ENCODE measurements around the gene DLK1.

DLK1 gene

DNA sequence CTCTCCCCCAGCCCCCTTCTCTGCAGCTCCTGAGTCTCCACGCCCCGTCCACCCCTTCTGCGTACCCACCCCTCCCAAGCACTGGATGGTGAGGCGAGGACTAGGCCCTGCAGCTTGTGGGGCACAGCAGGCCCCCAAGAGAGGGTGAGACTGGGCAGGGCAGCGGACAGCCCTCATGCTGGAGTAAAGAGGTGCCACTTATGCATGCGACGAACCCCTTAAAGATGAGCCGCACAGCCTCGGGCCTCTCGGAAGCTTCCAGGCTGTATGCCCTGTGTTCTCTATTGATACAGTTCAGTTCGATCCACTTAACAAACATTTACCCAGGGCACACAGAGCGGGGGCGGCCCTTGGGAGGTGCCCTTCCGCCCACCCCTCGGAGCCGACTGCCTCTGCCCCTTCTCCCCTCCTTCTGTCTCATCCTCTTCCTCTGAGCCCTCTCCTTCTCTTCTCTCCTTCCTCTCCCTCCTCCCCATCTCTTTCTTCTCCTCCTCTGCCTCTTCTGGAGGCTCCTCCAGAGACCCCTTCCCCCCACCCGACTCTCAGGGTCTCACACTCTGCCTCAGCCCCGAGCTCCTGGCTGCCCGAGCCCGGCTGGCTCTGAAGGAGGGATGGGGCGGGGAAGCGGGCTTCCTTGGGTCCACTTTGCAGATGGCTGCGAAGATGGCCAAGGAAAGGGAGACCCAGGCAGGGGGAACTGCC lies 32.7 kb upstream of the DLK1 start:
- DNase-seq, result no peak

DNA sequence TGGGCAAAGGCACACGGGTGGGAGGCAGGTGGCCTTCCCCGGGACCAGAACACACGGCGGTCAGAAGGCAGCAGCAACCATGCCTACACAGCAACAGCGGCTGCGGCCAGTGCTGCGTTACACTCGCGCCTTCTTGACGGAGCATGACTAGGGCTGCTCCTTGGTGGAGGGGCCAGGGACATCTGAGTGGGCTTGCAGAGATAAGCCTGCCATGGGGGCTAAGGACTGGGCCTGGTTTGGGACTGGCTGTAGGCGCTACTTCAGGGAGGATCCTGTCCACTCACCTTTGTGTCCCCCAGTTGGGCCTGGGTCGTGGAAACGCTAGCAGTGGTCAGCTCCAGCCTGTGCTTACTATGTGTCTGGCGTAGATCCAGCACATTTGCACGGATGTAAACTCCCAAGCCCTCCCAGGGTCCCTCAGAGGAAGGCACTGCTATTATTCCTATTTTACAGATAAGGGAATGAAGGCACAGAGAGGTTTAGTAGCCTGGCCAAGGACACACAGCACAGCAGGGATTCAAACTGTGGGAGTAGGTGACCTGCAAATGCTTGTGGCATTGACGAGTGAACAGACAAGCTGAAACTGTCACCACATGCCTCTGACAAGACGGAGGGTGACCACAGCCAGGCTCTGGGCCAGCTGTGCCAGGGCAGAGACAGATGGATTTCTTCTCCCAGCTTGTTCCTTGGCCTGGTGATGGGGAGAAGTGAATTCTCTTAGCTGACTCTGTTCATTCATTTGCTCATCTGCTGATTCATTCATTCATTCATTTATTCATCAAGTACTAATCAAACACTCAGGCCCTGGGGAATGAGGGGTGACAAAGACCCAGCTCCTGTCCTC lies 31.9 kb upstream of the DLK1 start:
- no peak for DNase-seq

DNA sequence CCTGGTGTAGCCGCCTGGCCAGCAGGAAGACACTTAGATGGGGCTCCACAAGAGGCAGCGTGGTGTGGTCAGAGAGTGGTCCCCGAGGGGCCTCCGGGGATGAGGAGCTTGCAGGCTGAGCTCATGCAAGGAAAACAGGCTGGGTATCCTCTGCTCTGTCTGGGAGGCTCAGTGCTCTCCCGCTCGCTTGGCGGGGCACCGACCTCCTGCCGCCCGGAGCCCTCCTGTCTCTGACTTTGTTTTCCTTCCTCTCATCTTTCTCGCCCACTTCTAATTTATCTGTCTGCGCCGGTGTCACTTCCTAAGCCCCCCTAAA lies 31.3 kb upstream of the DLK1 start:
- no peak for DNase-seq

DNA sequence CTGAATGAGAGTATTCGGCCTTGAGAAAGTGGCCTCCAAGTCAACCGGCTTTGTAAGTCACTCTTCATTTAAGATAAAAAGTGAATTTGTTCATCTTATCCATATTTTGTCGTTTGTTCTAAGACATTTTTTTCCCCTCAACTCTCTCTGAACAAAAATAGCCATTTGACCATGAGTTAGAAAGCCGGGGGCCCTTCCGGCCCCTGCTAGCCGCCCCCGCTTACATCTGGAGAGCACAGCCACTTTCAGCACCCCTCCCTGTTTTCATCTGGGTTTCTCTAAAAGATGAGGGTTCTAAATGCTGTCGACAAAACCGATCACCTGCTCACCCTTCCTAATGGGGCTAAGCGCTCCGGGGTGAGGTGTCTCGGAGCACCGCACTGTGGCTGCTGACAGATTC lies 30.7 kb upstream of the DLK1 start:
- no peak for DNase-seq

DNA sequence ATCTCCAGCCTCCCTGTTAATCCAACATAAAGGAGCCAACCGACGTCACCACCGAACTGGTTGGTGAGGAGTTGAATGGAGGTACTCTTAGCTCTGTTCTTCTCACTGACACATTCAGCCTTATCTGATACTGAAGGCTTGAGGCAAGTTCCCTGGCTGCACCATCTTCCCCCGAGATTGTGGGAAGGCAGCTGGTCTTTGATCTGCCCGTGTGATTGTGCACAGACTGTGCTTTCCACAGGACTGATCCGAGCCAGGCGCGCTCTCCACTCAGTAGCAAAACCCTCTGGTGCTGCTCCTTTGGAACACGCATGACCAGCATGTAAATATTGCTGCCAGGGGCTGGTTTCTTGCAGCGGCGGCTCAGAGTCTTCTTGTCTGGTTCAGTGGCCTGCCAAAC lies 30.1 kb upstream of the DLK1 start:
- no peak for DNase-seq

DNA sequence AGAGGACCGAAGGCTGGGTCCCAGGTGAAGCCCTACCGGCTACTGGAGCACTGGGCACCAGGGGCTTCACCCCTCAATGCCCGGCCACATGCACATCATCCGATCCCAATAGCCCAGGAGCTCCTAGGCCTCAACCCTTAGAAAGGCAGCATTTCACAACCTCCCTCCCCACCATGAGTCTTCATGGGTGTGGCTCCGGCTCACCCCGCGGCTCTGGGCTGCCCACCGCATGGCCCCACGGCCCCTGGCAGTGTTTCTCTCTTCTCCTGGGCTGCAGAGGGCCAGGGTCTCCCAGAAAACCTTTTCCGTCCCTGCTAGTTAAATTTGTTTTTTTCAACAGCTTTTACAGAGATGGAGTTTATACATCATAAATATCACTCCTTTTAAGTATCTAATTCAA lies 28.6 kb upstream of the DLK1 start:
- no peak for DNase-seq

DNA sequence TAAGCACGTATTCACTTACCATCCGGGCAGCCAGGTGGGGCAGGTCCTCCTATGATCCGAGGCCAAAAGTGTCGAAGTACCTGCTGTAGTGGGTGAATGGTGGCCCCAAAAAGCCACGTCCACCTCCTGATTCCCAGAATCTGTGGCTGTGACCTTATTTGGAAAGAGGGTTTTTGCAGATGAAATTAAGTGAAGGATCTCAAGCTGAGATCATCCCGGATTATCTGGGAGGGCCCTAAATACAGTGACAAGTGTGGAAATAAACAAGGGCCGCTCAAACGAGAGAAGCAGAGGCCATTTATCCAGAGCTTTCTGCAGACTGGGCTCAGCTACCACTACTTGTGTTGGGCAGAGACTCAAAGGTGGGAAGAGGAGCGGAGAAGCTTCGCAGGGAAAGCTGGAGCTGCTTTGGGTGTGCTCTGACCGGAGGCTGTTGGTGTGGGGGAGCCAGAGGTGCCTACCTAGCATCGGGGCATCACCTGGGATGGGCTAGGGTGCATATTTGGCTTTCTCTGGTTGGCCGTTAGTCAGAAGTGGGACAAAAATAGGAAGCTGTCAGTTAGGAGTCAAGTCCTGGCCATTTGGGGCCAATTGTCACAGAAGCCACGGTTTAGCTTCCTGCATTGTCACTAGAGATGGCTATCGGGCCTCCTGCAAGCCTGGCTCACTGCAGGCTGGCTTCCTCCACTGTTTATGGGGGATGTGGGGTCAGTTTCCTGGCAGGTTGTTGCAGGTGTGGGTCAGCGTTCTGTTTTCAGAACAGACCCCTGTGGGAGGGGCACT lies 27.8 kb upstream of the DLK1 start:
- no peak for DNase-seq

DNA sequence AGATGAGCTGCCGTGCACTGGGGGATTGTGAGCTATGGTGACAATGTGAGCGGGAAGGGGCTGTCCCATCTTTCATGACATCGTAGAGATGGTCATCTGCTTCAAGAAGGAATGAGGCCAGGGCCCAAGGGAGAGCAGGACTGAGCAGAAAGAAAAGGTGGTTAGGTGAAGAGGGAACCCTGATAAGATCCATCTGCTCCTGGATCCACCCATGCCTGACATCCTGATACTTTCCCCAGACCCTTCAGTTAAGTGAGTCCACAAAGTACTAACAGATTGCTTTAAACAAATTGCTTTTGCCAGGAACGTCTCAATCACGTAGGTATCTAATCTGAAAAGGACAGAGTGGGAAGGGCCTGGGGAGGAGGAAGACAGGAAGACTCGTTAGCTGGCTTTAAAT lies 25.4 kb upstream of the DLK1 start:
- no peak for DNase-seq

DNA sequence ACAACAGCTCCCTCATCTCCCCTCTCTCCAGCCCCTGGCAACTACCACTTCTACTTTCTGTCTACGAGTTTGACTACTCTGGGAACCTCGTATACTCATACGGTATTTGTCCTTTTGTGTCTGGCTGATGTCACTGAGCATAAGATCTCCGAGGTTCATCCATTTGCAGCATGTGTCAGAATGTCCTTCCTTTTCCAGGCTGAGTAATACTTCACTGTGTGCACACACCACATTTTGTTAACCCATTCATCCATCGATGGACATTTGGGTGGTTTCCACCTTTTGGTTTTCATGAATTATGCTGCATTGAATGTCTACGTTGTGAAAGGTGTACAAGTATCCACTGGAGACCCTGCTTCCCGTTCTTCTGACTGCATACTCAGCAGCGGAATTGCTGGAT lies 24.1 kb upstream of the DLK1 start:
- DNase-seq, result no peak

DNA sequence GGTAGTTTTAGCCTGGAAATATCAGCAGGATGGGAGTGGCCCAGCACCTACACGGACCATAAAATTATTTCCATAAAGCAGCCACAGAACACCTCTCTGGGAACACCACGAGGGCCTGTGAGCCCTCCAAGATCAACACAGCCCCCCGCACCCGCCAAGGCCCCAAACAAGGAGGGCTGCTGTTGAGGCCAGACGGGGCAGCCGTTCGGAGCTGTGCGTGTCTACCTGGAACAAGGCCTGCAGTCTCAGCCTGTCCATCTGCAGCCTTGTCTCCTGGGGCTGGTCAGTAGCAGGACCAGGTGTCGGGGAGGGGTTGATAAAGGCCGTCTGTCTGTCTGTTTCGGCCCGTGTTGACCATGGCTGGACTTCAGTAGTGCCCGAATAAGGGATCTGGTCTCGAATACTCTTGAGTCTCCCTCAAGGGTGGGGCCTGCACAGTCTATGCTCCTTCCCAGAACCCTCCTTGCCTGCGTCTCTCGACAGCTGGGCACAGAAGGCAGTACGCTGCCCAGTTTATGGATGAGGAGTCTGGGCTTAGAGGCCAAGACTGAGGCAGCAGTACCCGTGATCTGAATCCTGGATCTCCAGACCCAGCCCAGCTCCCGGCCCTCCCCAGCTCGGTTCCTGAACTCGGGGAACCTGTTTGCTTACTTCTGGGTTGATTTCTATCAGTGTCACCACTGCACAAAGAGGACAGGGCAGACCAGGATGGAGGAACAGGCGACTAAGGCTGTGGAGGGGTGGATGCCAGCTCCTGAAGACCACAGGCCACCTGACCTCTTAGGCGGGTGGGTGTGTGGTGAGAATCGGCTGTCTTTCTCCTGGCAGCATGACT lies 23.1 kb upstream of the DLK1 start:
- DNase-seq, result no peak

DNA sequence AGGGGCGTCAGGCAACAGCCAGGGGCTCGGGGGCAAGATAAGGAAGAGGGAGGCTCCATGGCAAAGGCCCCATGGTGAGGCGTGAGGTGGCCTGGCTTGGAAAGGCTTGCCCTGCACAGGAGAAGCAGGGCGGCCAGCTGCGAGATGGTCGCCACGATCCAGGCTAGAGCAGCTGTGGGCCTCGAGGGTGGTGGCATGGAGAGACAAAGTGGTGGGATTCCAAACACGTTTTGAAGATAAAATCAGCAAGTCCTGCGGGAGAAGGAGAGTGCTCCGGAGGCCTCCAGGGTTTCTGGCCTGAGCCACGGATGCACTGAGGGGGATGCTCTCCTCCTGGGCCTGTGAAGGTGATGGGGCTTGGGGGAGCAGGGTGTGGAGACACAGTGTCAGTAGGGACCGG lies 20.5 kb upstream of the DLK1 start:
- DNase-seq, result no peak

DNA sequence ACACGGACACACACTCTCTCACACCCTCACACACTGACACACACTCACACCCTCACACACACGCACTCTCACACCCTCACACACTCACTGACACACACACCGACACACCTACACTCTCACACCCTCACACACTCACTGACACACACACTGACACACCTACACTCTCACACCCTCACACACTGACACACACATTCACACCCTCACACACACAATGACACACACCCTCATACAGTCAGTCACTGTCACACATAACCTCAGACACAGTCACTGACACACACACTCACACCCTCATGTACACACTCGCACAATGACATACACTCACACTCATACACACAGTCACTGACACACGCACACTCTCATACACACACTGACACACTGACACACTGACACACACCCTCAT lies 19.8 kb upstream of the DLK1 start:
- no peak for DNase-seq

DNA sequence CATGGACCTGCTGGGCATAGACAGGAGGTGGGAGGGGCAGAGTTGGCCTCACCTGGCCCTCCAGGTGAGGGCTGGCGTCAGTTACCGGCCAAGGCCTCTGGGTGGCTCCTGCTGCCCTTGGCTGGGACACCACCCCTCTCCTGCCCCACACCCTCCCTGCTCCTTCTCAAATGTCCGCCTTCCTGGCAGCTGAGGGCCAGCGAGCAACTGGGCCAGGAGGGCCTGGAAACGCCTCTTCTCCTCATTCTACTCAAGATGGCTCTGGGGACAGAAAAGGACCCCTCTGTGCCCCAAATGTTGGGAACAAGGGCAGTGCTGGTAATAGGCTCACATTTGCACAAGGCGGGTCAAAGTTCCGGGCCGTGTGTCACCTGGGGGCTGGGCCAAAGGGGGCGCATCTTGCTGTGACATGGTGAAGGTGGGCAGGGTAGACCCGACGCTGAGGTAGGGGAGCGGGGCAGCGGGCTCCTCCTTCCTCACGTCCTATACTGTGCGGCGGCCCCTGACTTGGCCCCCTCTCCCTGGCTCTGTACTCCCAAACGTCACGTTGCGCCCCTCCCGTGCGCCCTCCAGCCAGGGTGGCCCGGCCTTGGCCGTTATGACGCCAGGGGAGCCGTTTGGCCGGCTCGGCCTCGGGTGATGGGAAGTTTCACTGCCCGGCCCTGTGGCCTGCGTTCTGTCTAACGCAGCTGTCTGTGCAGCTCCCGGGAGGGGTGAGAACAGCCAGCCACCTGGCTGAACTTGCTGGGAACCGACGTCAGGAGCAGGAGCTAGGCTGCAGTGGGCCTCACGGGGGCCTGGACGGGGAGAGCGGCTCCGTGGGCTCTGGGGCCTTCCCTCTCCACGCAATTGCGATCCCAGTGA lies 18.0 kb upstream of the DLK1 start:
- no peak for DNase-seq

DNA sequence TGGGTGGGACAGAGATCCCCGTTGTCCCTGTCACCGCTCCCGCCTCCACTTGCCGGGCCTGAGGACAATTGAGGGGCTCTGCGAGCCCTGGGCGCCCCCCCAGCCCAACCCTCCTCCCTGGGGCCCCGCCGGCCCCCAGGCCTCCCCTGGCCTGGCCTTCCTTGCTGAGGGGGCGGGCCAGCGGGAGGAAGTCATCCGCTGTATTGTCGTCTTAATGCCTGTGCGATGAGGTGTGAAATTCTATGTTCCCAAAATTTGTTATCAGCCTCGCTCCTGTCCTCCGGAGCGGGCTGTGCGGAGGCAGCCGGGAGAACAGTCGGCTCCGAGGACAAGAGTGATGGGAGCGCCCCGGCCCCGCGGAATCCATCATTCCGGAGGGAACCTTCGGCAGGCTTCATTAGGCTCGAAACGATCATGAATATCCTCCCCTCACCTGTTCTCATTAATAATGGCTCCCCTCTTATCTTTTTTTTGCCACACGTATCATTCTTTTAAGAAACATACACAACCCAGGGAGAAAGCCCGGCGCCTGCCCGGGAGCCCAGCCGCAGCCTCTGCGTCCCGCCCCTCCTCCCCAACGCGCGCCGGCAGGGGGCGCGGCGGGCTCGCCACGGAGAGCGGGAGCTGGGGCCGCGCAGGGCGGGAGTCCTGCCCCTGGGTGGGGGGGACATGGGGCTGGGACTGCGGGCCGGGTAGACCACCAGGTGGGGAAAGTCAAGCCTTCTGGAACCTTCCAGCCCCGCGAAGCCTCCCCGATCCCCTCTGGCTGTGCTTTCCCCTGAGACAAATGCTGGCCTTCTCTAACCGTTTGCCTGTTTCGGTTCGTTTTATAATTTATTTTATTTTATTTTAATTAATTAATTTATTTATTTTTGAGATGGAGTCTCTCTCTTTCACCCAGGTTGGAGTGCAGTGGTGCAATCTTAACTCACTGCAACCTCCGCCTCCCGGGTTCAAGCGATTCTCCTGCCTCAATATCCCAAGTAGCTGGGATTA lies 17.1 kb upstream of the DLK1 start:
- peak; percentile 12 for DNase-seq

DNA sequence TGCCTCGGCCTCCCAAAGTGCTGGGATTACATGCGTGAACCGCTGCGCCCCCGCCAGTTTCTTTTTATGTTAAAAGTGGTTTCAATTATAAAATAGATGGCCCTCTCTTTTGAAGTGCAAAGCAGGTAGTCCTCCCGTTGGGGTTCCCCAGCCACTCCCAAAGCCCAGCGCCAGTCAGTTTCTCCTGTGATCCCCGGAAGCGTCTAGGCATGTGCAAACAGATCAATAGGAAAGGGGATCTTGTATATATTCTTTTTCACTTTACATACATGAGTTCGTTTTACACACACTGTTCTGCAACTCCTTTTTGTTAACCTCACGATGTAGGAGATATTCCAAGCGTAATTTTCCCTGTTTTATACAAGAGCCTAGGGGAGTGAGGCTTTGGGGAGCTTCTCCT lies 16.3 kb upstream of the DLK1 start:
- DNase-seq, result no peak

DNA sequence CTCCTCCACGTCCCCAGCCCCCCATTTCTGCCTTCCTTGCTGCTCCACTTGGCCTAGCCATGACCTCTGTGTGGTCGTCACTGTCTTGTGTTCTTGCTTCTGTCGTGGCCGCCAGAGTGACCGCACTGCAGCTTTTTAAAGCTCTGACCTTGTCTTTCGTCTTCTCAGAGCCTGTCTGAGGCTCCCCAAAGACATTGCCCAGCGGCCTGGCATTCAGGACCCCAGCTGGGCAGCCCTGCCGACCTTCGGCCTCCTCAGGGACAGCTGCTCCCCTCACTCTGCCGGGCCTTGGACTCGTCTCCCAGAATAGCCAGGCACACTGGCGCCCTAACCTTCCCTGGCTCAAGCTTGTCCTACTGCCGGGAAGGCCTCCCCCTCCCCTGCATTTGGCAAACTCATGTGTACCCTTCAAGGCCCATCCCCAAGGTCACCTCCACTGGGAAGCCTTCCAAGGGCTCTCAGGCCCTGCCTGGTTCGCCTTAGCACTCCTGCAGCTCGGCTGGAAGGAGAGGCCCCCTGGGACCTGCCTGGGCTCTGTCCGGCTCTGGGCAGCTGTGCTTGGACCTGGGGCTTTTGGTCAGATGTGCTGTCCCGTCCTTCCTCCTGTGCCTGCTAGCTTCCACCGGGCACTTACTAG lies 15.7 kb upstream of the DLK1 start:
- no peak for DNase-seq

DNA sequence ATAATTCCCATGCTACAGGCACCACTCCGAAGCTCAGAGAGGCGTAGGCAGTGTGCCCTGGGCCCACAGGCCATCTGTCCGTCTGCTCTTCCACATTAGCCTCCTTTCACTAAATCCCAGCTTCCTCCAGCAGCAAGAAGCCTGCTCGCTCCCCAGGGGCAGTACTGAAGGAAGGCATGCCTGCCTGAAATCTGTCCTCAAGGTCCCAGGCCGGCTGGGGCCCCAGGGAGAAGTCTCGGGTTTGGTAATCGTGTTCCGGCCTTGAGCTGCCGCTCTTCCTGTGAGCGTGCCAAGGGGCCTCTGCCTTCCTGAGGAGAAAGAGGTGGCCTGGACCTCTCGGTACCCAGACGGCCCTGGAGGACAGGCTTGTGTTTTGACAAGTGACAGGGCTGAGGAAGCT lies 15.2 kb upstream of the DLK1 start:
- DNase-seq, result no peak

DNA sequence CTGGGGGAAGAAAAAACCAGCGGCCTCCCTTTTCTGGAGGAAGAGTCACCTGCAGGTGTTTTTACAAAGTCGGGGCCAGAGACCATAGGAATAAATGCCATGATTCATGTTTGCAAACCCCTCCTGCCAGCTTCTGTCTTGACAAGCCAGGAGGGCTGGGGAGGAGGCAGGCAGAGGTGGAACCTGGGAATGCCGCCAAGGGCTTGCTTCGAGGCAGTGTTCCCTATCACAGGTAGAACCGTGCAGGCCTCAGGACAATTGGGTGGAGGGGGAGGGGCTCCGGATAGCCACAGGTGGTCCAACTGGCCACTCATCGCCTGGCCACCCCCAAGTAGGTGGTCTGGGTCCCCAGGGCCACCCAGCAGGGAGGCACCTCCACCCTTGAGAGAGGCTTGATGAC lies 14.2 kb upstream of the DLK1 start:
- DNase-seq, result no peak

DNA sequence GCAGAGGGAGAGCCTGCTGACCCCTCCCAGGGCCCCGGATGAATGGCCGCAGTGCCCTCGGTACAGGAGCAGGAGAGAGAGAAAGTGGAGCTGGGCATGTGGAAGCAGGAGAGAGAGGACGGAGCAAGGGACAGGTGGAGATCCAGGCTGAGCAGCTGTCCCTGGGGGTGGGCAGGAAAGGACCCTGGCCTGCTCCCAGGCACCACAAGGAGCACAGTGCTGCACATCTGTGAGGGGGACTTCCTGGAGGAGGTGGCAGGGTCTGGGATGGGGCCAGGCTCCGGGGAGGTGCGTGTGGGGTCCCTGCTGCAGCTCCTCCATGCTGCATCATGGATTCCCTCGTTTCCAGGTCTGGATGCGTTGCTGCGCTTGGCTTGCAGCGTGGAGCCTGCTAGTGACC lies 13.0 kb upstream of the DLK1 start:
- no peak for DNase-seq

DNA sequence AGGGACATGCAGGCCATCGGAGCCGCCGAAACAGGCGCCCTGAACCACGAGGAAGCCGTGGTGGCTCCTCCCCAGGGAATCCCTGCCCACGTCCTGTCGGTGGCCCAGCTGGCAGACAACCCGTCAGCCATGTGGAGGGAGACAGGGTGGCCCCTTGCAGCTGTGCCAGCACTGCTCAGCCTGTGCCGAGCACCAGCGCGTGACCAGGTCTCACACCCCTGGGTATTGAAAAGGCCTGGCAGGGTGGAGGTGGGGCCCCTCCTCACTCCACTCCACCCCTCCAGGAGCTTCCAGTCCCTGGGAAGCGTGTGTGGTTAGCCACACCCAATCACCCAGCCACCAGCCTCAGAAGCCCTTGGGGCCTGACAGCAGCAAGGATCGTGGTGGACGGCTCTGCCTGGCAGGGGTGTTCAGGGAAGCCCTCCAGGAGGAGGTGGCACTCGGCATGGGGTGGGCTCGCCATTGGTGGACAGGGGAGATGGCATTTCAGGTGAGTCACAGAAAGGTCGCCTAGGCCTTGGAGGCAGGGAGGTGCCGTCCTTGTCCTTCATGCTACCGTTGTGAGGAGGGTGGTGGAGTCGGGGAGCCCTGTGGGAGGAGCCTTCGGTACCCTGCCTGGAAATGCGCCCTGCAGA lies 12.3 kb upstream of the DLK1 start:
- no peak for DNase-seq
